Measurements from ENCODE around the gene KCNH8. TPM values are rescaled to one million over a fixed set of nuclear protein-coding genes. Genes with fewer than 3 reads are reported as not detected.

Gene KCNH8
- total and polyA plus RNA-seq, 2 donors (not counting 1 experiment from before 2014, with no cell fraction given), result under 0.01 TPM; not detected in 1

- no peak for DNase-seq (ENCODE audit: low read depth in 2 of 2)
- H3K4me2 ChIP-seq (ENCODE audit: extremely low read depth, insufficient read depth, low read length), result no peak overlapping the region
- H4K20me1 ChIP-seq (ENCODE audit: control insufficient read depth, extremely low read depth, insufficient read depth, low read length), result no peaks in the 10 kb centered on the region
- TF ChIP-seq EZH2 (IDR thresholded peaks at IDR 0.05; ENCODE audit: low read length, missing control alignments), result no peak
- TF ChIP-seq CTCF (conservative IDR thresholded peaks at IDR 0.05 in 1 of 2, IDR thresholded peaks at IDR 0.05 in 1 of 2; ENCODE audit: low read depth in 1 of 2, low read length in 2 of 2), result no peak
- no peaks in the 10 kb centered on the region for H3K36me3 ChIP-seq (ENCODE audit: control insufficient read depth, insufficient read depth, low read length)
- no peaks in the 10 kb centered on the region for H3K9me3 ChIP-seq (ENCODE audit: control insufficient read depth, insufficient read depth, low read depth, low read length)
- H3K9ac ChIP-seq (ENCODE audit: insufficient read depth, low read length), result no peak overlapping the region
- no peaks in the 10 kb centered on the region for H3K27me3 ChIP-seq (ENCODE audit: control insufficient read depth, insufficient read depth, low read length)
- H3K4me1 ChIP-seq (ENCODE audit: control insufficient read depth, extremely low read depth, insufficient read depth, low read length), result no peaks in the 10 kb centered on the region
- no peaks in the 10 kb centered on the region for H3K79me2 ChIP-seq (ENCODE audit: control insufficient read depth, insufficient read depth, low read length)
- no peak overlapping the region for H2AFZ ChIP-seq (ENCODE audit: low read length)
- no peak overlapping the region for H3K4me3 ChIP-seq (replicated peaks in 1 of 4; ENCODE audit: control extremely low read depth in 1 of 4, insufficient read depth in 1 of 4, low read depth in 3 of 4, low read length in 4 of 4)
- H3K27ac ChIP-seq (ENCODE audit: insufficient read depth, low read length), result no peak overlapping the region
Observed at GRCh38 chr3:19522305-19522704, 374.0 kb downstream of the KCNH8 start.

GRCh38 chr3:19526071-19526470, 377.8 kb downstream of the KCNH8 start:
- H3K27me3 ChIP-seq (ENCODE audit: control insufficient read depth, insufficient read depth, low read length), result no peaks in the 10 kb centered on the region
- DNase-seq (ENCODE audit: low read depth in 2 of 2), result no peak
- no peak overlapping the region for H3K4me3 ChIP-seq (replicated peaks in 1 of 4; ENCODE audit: control extremely low read depth in 1 of 4, insufficient read depth in 1 of 4, low read depth in 3 of 4, low read length in 4 of 4)
- H2AFZ ChIP-seq (ENCODE audit: low read length), result no peak overlapping the region
- no peaks in the 10 kb centered on the region for H4K20me1 ChIP-seq (ENCODE audit: control insufficient read depth, extremely low read depth, insufficient read depth, low read length)
- no peaks in the 10 kb centered on the region for H3K36me3 ChIP-seq (ENCODE audit: control insufficient read depth, insufficient read depth, low read length)
- no peak overlapping the region for H3K4me2 ChIP-seq (ENCODE audit: extremely low read depth, insufficient read depth, low read length)
- no peaks in the 10 kb centered on the region for H3K4me1 ChIP-seq (ENCODE audit: control insufficient read depth, extremely low read depth, insufficient read depth, low read length)
- no peak overlapping the region for H3K27ac ChIP-seq (ENCODE audit: insufficient read depth, low read length)
- no peak overlapping the region for H3K9ac ChIP-seq (ENCODE audit: insufficient read depth, low read length)
- H3K79me2 ChIP-seq (ENCODE audit: control insufficient read depth, insufficient read depth, low read length), result no peaks in the 10 kb centered on the region
- TF ChIP-seq EZH2 (IDR thresholded peaks at IDR 0.05; ENCODE audit: low read length, missing control alignments), result no peak
- no peaks in the 10 kb centered on the region for H3K9me3 ChIP-seq (ENCODE audit: control insufficient read depth, insufficient read depth, low read depth, low read length)

- Histone ChIP-seq H3K4me2 (ENCODE audit: extremely low read depth, insufficient read depth, low read length) (no peak overlapping the region), H3K27me3 (ENCODE audit: control insufficient read depth, insufficient read depth, low read length) (no peaks in the 10 kb centered on the region), H3K79me2 (ENCODE audit: control insufficient read depth, insufficient read depth, low read length) (no peaks in the 10 kb centered on the region), H3K4me1 (ENCODE audit: control insufficient read depth, extremely low read depth, insufficient read depth, low read length) (no peaks in the 10 kb centered on the region), H3K27ac (ENCODE audit: insufficient read depth, low read length) (no peak overlapping the region), H3K36me3 (ENCODE audit: control insufficient read depth, insufficient read depth, low read length) (no peaks in the 10 kb centered on the region), H3K9ac (ENCODE audit: insufficient read depth, low read length) (no peak overlapping the region), H2AFZ (ENCODE audit: low read length) (no peak overlapping the region), H3K9me3 (ENCODE audit: control insufficient read depth, insufficient read depth, low read depth, low read length) (no peaks in the 10 kb centered on the region), H4K20me1 (ENCODE audit: control insufficient read depth, extremely low read depth, insufficient read depth, low read length) (no peaks in the 10 kb centered on the region), H3K4me3 (replicated peaks in 1 of 4; ENCODE audit: control extremely low read depth in 1 of 4, insufficient read depth in 1 of 4, low read depth in 3 of 4, low read length in 4 of 4) (no peak overlapping the region)
- no peak for DNase-seq (ENCODE audit: low read depth in 2 of 2)
- TF ChIP-seq CTCF (conservative IDR thresholded peaks at IDR 0.05 in 1 of 2, IDR thresholded peaks at IDR 0.05 in 1 of 2; ENCODE audit: low read depth in 1 of 2, low read length in 2 of 2) (no peak), EZH2 (IDR thresholded peaks at IDR 0.05; ENCODE audit: low read length, missing control alignments) (no peak)
Observed at GRCh38 chr3:19527746-19528145, 379.4 kb downstream of the KCNH8 start.

Data from fibroblast of lung (primary cell).